GM21360 (cell line): ENCODE measurements around the gene CLEC20A.
"Not testable (repeated sequence)": the region's sequence is repeated elsewhere in the genome, so short reads cannot be mapped to it uniquely, and the experiment has no call there.

Experiments
- ATAC-seq: cut with Tn5 transposase; IDR thresholded peaks from one replicate; pipeline ENCODE4 v1.9.1; 2021; ENCODE audit warnings: mild to moderate bottlenecking, moderate library complexity; ENCODE audit not compliant: unreplicated experiment

CLEC20A gene

DNA sequence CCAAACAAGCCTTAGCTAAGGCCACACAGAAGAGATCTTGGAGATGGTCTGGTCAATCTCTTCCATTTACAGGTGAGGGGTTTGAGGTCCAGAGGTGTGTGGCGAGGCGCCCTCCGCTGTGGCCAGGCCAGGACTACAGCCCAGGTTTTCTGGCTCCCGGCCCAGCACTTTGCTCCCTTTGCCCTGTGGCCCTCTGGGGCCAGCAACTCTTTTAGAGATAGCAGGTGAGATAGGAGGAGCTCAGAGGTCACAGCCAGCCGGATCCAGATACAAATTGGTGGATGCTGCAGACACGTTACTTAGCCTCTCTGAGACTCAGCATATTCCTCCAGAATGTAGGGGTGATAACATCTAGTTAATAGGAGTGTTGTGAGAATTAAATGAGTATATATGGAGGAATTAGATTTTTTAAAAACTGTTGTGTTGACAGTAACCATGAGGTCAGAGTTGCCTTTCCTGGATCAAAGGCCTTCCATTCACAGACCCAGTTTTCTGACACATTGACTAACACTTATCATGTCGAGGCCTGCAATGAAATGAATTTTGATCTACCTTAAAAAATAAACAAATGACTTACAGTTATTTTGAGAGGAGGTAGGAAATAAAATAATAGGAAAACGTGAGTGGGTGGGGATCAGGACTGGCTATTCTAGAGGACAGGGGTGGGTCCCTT, 32.7 kb upstream of the CLEC20A start:
- ATAC-seq = no peak

DNA sequence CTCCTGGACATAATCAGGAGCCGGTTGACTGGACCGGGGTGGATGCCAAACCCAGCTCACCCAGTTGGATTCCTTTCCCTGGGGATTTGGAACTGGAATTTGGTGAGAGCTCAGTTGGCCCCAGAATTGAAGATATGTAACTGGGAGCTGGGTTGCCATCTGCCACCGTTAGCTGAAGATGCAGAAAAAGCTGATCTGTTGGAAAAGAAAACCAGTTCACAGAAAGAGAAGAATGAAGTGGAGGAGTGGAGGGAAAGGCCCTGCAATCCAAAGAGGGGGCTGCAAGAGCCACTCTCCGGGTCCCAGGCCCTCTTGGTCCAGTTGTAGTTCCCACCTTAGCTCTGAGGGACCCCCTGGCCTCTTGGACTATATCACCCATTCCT, 32.2 kb upstream of the CLEC20A start:
- no peak for ATAC-seq

DNA sequence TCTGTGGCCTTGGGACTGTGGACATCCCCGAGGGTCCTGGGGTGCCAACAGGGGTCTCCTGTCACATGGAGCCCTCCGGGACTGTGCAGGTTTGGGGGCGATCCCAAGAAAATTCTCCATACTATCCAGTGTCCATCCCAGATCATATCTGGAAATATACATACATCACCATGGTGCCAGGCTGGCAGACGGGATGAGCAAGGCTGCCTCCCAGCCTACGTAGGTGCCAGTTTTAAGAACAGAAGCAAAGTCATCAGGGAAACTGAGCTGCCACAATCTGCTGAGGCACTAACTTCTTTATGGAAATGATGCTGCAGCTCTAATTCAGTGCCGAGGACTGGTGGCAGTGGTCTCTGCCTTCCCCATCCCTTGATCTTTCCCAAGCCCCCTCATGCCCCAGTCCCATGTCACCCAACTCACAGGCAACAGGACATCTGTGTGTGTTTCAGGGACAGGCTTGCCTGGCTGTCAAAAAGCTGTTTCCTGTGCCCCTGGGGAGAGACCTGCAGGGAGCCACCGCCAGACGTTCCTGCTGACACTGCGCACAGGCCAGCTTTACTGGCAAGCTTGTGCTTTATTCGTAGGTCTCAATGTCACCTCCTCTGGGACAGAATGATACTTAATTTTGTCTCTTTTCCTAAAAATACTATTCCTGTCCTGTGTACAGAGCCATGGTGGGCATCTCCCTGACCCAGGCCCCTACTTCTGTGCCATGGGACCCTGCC, 31.6 kb upstream of the CLEC20A start:
- ATAC-seq = no peak

DNA sequence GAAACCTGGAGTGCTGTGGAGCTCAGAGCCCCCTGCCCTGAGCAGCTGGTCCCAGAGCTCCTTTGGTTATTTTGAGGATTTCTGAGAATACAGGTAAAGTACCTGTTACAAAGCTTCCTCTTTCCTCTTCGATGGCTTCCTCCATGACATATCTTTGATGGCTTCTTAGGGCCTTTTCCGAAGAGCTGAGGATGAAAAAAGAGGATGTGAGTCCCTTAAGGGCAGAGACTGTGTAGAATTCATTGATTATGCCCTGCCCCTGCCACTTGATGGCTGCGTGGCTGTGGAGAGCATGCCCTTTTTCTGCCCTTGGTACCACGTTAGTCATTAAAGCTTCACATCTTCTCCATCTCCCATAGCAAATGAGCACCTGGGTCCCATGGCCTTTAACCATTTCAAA, 30.4 kb upstream of the CLEC20A start:
- no peak for ATAC-seq

DNA sequence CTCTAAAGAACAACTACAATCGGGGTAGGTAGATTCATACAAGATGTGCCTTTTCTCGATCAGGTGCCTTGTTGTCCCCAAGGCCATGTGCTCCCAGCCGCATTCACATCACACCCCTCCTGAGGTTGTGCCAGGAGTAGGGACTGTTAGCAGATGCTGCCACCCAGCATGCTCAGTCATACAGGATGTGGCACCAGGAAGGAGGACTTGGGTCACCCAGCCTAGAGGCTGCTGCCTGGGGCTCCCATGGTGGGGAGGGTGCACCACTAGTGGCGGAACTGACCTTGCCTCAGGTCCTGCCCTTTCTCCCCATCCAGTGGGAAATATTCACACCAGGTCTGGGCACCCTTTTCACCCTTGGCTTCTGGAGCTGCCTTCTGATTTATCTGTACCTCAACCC, 24.5 kb upstream of the CLEC20A start:
- no peak for ATAC-seq

DNA sequence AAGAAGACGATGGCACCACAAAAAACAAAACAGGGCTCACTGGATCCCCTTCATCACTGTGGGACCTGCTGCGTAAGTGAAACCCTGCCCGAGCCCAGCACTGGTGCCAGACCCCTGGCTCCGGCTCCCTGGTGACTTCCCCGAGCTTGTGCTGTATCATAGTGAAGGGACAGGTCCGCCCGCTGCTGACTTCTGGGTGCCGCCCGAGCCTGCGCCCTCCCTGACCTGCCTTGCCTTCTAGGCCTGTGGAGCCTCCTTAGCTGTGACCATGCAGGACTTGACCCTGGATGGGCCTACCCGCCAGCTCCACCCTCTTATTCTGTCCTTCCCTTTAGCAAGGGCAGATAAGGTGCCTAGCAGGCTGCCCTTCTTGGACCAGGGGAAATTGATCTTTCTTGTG, 24.0 kb upstream of the CLEC20A start:
- ATAC-seq = no peak

DNA sequence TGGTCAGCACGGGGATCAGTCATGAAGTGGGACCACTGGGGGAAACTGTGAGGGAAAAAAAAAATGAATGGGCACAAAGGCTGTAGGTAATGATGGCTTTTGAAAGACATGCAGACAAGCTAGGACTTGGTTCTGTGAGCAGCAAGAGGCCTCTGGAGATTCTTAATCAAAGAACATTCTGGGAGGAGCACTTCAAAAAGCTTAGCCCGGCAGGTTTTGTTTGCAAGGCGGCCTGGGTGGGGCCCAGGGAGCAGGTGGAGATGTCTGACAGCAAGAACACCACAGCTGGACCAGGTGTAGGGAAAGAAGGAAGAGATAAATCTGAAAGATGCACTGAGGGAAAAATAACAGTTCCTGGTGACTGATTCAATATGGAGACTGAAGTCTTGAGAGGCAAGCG, 22.1 kb upstream of the CLEC20A start:
- no peak for ATAC-seq

DNA sequence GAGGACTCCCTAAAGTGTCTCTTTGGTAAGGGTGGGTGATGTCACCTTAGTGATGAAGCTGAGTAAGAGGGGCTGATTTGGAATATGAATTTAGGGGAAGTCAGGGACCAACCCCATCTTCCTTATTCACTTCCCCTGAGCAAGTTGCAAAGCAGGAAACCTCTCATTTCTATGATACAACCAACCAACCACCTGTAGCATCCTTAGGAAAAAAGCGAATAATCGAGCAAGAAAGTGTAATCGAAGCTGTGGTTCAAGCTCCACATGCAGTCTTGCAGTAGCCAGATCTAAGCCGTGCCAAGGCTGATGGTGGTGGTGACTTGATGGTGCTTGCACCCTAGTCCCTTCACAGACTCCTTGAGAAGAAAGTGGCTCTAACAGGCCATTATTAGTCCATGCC, 19.3 kb upstream of the CLEC20A start:
- ATAC-seq = no peak

DNA sequence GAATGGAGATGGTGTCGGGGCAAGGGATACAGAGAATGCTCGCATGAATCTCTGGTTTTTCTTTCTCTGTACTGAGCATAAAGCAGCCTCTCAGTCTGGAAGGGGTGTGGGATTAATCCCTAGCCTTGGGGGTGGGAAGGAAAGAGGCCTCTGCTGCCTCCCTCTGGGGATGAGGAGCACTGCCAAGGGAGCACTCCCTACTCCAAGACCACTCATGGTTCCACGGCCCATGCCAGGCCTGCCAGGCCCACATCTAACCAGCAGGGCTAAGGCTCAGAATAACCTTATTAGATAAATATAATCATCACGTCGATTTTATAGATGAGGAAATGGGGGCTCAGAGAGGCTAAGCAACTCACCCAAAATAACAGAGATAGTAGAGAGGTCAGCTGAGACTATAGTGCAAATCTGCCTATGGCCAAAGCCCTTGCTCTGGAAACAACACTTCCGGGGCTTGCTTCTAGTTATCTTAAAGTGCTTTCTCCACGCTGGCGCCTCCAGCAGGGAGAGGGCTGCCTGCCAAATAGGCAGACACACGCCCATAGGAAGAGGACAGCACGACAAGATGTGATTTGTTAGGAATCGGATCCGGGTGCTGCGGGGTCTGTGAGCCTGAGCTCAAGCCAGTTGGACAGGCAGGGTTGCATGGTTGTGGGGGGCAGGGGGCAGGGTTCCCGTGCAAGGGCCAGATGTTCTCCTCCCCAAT, 16.7 kb upstream of the CLEC20A start:
- no peak for ATAC-seq

DNA sequence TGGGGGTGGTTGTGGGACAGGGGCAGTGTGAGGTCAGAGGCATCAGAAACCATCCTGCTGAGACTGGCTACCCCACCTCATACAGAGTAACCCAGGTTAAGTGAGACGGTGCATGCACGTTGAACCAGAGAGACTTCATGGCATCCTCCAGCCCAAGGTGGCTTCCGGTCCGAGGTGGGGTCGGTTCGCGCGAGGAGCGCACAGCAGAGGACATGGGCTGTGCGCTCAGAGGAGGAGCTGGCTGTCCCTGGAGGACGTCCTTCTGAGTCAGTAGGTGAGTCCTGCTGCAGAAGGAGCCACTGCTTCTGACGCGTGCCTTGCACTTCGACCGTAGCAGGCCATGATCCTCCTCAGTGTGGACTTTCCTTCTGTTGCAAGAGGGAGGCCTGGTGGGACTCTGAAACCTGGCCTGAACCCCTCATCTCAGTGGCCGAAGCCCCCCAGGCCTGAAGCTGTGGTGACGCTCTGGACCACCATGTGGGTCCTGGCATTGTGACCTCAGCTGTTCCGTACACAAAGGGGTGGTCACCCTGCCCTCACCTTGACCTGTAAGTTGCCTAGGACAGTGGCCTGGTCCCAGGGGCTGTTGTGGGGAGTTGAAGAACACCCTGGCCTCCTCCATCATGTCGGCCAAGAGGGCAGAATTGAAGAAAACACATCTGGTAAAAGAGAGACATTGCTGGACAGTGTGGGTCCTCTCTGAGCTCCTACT, 16.0 kb upstream of the CLEC20A start, which contains the start of gene TEX35:
TSS of gene TEX35 (plus strand) at position 544 of the 712 bp plus-strand sequence. CDS start at position 624, 80 bp downstream.
- ATAC-seq = no peak

DNA sequence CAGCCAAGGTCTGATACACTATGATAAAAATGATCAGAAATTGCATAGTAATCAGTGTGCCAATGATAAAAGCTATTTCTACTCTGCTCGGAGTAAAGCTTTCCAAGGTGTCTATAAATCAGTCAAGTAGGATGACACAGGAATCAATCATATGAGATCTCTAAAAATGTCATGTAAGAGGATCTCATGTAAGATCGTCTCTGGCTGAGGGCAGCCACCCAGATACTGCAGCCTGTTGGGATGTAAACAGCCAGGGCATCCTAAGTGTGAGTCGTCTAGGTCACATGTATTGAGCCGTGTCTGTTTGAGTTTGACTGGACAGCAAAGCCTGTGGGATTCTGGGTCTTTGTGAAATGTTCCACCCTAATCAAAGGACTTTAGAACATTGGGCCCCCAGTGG, 13.4 kb upstream of the CLEC20A start:
- ATAC-seq = no peak

DNA sequence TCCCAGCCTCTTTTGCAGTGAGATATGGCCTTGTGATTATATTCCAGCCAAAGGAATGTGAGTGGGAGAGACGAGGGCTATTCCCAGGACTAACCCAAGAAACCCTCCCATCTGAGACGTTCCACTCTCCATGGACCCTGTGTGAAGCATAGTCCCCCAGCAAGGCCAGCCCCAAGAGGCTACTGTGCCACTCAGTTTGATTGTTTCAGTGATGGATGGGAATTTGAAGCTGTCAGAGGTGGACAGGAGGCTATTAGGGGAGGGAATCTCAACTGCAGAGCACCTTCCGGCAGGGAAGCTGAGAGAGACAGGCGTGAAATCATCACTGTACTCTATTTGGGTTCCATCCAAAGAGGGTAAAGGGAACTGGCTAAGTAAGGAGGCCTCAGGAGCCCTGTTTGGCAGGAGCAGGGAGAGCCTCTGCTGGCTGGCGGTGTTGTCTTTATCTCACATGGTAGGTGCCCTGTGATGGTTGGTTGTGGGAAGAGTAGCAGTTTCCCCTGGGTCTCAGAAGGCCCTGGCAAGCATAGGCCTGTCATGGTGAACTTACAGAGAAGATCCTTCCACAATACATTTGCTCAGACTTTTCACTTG, 12.7 kb upstream of the CLEC20A start:
- ATAC-seq = no peak

DNA sequence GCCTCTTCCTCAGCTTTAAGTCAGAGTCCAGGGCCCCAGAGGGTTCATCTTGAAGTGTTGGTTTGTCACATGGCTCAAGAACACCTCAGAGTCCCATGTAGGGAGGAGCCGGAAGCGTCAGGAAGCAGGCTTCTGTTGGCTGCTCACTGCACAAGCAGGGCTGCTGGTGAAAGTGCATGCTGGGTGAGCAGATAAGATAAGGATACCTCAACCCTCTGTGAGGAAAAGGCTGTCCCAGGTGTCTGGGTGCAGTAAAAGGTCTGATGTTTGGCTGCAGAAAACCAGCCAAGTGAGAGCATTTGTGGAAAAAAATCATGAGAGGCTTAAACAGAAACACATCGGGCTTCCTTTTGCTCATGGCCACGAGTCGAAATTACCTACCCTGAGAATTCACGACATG, 9.9 kb upstream of the CLEC20A start:
- ATAC-seq = no peak

DNA sequence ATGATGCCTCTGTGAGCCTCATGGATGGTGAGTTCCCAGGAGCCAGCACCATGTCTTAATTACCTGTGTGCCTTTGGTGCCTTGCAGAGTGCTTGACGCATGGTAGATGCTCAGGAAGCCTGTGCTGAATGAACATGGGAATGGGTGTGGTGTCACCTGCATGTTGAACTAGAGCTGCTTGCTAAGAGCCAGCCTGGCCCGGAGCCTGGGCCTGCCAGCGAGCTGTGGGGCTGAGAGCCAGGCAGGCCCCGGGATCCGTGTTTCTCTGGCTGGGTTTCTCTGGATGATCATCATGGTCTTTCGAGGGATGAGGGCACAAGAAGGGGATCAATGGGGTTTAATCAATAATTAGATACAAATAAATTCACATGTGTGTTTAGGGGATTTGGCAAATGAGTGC, 9.4 kb upstream of the CLEC20A start:
- ATAC-seq = no peak

DNA sequence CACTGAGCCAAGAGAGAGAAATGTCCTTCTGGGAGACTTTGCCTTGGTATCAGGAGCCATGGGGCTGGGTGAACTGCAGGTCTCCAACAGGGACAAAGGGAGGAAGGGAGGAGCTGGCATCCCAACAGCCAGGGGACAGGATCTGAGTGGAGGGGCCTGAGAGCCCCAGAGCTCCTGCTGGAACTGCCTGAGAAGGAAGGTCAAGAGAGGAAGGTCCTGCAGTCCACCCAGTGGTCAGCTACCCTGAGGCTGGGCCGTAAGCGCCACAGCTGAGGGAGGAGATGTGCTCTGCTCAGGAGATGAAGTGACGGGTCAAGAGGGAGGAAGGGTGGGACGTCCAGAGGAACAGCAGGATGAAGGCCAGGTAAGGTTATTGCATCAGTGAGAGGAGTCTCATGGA, 7.5 kb upstream of the CLEC20A start:
- no peak for ATAC-seq

DNA sequence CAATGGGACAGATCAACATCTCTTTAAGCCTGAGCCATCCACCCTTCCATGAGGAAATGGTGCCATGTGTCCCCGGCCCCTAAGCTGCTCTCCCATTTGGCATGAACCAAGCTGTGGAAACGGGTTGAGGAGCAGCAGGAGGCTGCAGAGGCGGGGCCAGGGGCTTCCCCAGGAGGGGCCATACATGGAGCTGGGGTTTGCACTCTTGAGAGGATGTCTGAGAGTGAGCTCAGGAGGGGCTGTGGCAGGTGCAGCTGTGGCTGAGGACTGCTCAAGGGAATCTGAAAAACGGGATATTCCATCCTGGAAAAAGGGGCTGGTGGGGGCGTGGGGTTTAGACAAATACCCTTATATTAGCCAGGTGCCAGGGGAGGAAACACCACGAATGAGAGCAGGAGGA, 7.1 kb upstream of the CLEC20A start:
- ATAC-seq = no peak

DNA sequence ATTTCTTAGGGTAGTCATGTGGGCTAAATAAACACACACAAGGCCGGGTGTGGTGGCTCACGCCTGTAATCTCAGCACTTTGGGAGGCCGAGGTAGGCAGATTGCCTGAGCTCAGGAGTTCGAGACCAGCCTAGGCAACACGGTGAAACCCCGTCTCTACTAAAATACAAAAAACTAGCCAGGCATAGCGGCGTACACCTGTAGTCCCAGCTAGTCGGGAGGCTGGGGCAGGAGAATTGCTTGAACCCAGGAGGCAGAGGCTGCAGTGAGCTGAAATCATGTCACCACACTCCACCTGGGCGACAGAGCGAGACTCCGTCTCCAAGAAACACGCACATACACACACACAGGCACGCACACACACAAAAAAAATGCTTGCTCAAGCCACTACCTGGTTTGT, 6.6 kb upstream of the CLEC20A start:
- not testable (repeated sequence) for ATAC-seq

DNA sequence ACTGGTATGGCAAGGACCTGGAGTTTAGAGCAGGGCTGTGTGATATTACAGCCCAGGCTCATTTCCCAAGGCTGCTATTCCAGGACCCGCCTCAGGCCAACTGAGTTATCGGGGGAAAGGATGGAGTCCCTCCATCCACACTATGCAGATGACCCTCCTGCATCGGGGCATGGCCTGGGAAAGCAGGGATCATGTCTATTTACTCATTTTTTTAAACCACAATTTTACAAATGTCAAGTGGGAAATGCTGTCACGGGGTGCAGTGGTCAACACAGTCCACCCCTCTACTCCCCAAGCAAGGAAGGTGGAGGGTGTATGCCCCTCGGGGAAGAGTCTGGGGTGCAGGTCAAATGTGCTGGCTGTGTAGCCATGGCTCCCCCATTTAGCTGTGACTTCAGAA, 6.1 kb upstream of the CLEC20A start:
- ATAC-seq = no peak

DNA sequence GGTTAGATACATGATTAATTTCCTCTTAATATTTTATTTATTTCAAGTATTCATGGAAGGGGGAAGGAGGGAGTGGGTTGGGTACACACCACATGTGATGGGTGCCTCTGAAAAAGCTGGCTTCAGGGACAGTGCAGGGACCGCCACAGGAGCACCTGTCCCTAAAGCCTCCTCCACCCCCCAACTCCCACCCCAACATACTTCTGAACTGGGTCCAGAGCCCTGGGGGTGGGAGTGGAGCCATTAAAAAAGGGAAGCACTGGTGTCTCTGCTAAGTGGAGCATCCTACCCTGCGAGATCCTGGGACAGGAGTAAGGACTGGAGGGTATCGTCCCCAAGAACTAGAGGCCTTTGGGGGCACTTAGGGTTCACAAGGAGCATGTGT, 5.6 kb upstream of the CLEC20A start:
- ATAC-seq = no peak

DNA sequence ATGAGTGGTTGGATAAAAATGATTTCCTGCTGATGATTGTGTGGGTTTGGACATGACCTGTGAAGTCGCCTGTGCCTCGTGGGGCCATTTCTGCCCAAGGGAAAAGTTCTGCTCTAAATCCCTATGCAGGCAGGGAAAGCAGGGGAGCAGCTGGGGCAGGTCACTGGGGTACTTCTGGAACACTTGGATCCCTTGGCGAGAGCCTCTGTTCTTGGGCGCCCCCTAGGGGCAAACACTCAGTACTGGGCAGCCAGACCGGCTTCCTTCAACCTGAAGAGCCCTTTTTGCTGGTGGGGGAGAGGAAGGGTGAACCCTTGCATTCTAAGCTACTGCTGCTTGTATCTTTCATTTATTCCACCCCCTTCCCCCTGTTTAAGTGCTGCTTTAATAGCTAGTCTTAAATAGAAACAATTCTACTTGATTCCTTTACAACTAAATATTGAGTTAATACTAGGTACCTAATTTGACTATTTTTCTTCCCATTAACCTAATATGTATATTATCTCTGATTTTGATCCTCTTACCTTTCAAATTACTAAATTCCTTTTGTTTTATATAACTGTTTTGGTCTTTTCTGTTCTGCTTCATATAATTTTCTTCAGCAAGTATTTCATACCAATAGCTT, 5.1 kb upstream of the CLEC20A start:
- peak; percentile 84 for ATAC-seq
